NCI-H345 treated with DMSO at 0.1 percent for 48 hours (cell line): Measurements from ENCODE around the gene VPS8.
"Not testable (repeated sequence)": the region's sequence is repeated elsewhere in the genome, so short reads cannot be mapped to it uniquely, and the experiment has no call there.

Experiments used
- DNase-seq: peaks from one replicate; lab custom pipeline; 2025; ENCODE audit not compliant: unreplicated experiment; lab: John Stamatoyannopoulos, UW

Gene VPS8

DNA sequence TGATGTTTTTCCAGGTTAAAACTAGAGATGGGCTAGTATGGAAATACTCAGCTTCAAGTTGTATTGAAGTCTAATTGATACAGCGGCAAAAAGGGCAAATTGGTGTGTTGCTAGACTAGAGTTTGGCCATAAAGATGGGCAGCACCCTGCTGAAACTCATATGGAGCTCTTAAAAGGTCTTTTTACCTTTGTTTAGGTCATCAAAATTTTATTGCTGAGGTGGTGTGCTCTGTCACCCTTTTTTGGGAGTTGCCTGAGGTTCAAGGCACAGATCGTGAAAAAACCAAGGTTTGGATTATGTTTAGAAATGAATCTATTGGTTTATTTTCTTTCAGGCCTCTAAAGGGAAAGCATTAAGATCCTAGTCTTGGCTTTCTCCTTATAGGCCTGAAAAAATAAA lies 38.2 kb downstream of the VPS8 start:
- no peak for DNase-seq

- no peak for DNase-seq
Observed at GRCh38 chr3:184857099-184857498, 45.1 kb downstream of the VPS8 start.

GRCh38 chr3:184864000-184864399 lies 52.0 kb downstream of the VPS8 start:
- no peak for DNase-seq

DNA sequence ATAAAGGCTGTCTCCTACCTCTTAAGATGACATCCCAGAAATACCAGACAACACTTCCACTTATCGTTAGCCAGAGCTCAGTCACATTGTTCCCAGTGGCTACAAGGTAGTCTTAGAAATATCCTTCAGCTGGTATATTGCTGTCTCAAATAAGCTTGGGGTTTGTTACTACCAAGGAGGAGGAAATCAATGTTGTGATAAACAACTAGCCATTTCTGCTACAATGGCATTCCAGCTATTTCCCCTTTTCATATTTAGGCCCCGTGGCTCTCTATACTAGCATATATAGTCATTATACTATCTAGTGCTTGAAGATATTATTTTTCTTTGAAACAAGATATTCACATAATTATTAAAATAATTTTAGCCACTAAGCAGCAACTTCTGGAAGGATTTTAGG lies 56.5 kb downstream of the VPS8 start:
- no peak for DNase-seq

GRCh38 chr3:184872200-184872599 lies 60.2 kb downstream of the VPS8 start:
- no peak for DNase-seq

GRCh38 chr3:184873141-184873540 lies 61.2 kb downstream of the VPS8 start:
- DNase-seq = no peak

- DNase-seq = peak; percentile 1
Observed at GRCh38 chr3:184874709-184875644, 63.0 kb downstream of the VPS8 start.

DNA sequence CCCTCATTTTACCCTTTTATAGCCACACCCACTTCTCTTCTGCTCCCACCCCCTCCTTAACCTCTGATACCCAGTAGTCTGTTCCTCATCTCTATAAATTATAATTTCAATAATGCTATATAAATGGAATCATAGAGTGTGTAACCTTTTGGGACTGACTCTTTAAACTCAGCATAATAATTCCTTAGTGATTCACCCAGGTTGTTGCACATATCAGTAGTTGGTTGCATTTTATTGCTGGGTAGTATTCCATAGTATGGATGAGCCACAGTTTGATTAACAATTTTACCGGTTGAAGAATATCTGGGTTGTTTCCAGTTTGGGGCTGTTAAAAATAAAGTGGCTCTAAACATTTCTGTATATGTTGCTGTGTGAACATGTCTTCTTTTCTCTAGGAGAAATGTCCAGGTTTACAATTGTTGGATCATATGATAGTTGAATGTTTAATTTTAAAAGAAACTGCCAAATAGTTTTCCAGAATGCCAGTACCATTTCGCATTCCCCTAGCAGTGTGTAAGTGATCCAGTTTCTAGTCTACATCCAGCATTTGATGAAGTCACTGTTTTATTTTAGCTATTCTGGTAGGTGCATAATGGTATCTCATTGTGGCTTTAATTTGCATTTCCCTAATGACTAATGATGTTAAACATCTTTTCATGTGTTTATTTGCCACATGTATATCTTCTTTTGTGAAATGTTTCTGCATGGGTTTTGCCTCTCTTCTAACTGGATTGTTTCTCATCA lies 68.5 kb downstream of the VPS8 start:
- no peak for DNase-seq

DNA sequence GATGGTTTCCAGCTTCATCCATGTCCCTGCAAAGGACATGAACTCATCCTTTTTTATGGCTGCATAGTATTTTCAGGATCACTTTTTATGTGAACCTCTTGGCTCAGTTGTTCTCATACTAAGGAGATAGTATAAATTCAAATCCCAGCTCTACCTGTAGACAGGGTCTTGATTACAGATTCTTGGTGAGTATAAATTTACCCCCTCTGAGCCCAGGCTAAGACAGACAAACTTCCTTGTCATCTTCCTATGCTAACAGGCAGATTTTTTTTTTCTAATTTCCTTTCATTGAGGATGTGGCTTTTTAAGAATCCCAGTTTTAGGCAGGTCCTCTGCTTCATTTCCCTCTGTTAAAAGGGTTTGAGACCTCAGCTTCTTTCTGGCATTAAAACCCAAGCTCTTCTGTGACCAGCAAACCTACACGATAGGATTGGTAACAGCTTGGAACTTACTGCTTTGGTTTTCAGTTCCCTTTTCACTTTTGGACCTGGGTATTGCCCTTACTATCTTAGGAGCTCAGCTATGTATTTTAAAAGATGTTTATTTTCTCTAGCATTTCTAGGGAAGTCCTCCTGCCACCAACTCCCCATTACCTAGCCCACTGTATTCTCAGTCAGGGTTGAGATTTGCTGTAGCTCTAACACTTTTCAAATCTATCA lies 72.5 kb downstream of the VPS8 start:
- DNase-seq = no peak

DNA sequence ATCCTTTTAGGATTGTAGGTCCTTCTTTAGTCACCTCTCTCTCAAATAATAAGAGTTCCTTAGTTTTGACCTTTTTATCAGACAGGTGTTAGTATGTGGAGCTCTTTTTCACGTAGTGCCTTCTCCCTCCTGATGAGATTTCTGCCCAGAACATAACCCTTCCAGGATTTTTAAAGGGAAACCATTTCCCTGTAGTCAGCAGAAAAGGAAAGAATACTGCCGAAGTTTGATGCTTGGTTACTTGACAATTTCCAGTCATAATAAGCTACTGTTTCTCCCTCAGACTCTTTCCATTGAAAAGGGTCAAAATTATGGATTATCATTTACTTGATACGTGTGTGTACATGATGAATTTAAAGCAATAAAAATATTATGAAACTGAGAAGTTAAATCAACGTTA lies 73.1 kb downstream of the VPS8 start:
- DNase-seq = no peak

GRCh38 chr3:184887574-184887973 lies 75.6 kb downstream of the VPS8 start:
- DNase-seq = no peak

- no peak for DNase-seq
Observed at GRCh38 chr3:184889312-184889904, 77.4 kb downstream of the VPS8 start.

DNA sequence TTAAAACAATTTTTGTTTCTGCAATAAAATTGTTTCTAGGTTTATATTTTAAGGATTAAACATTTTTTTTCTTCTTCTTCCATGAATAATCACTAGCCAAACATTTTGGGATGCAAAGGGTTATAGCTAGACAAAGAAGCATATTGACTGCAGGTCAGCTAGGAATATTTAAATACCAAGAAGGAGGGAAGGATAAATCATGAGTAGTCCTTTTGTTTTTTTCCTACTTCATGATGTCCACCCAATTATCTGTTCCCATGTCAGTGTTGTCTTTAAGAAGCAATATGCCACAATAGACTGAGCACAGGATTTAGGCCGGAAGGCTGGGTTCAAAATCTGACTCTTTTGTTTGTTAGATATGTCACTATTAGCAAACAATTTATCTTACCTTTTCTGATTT lies 82.1 kb downstream of the VPS8 start:
- DNase-seq = no peak

GRCh38 chr3:184895350-184895749 lies 83.4 kb downstream of the VPS8 start:
- no peak for DNase-seq

- DNase-seq = no peak
Observed at GRCh38 chr3:184896336-184896735, 84.4 kb downstream of the VPS8 start.

GRCh38 chr3:184899953-184900595 lies 88.1 kb downstream of the VPS8 start:
- no peak for DNase-seq

DNA sequence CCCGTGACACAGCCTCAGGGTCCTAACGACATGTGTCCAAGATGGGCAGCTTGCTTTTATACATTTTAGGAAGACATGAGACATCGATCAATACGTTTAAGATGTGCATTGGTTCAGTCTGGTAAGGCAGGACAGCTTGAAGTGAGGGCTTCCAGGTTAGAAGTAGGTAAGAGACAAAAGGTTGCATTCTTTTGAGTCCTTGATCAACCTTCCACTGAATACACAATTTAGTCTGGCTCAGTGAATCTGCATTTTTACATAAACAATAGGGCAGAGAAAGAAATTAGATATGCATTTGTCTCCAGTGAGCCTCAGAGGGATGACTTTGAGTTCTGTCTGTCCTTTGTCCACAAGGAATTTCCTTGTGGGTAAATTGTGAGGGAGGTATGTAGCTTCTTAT lies 95.1 kb downstream of the VPS8 start:
- DNase-seq = not testable (repeated sequence)

- no peak for DNase-seq
Observed at GRCh38 chr3:184907681-184908649, 96.0 kb downstream of the VPS8 start.

- no peak for DNase-seq
Observed at GRCh38 chr3:184908859-184909258, 96.9 kb downstream of the VPS8 start.

DNA sequence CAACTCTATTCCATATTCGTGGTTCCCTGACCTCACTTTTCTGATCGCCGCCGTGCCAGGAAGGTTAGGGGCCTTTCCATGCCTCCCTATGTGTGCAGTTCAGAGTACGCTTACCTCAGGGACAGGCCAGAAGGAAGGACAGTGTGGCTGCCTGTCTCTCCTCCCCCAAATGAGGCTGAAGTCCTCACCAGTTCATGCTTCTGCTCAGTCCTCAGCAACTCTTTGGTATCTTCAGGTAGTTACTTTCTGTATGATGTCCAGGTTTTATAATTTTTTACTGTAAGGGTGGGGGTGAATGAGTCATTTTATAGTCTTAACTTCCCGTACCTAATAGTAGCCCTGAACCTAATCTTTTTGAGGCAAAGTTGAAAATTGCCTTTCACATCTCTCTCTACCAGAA lies 98.7 kb downstream of the VPS8 start:
- no peak for DNase-seq
